ENCODE data around the gene ACOX2. TPM values are rescaled to one million over a fixed set of nuclear protein-coding genes. Genes with fewer than 3 reads are reported as not detected.
A peak's percentile ranks its signal among the peaks of the same experiment; 100 is the strongest.

The ACOX2 gene
- total and polyA plus RNA-seq, 2 of the 8 experiments (the other 6 are each of a cell fraction or from before 2014, with no cell fraction given), result 3.2 to 9.2 TPM

GRCh38 chr3:58560771-58561311 is 23.9 kb upstream of the ACOX2 start (continued):
- TF ChIP-seq TAF7 (optimal IDR thresholded peaks at IDR 0.05; ENCODE audit: borderline replicate concordance, low read depth, low read length), result no peak
- no peak for TF ChIP-seq CBX8 (IDR thresholded peaks at IDR 0.05; ENCODE audit: borderline replicate concordance, low read depth, low read length)
- TF ChIP-seq BACH1 (IDR thresholded peaks at IDR 0.05; ENCODE audit: low read length), result no peak
- peak; percentile 26 to 81 for TF ChIP-seq BCL11A (IDR thresholded peaks at IDR 0.05; ENCODE audit: low read depth in 2 of 2, low read length in 2 of 2)
- TF ChIP-seq RFX5 (IDR thresholded peaks at IDR 0.05; ENCODE audit: borderline replicate concordance, low read depth, low read length), result no peak
- TF ChIP-seq CHD1 (IDR thresholded peaks at IDR 0.05; ENCODE audit: low read depth, low read length), result no peak
- peak; percentile 94 to 95 for TF ChIP-seq RAD21 (IDR thresholded peaks at IDR 0.05 in 1 of 2, conservative IDR thresholded peaks at IDR 0.05 in 1 of 2; ENCODE audit: low read depth in 2 of 2, low read length in 2 of 2)
- TF ChIP-seq CBX5 (IDR thresholded peaks at IDR 0.05; ENCODE audit: low read depth, low read length), result no peak
- no peak for TF ChIP-seq KDM1A (IDR thresholded peaks at IDR 0.05; ENCODE audit: borderline replicate concordance, low read length)
- no peak for TF ChIP-seq TAF1 (IDR thresholded peaks at IDR 0.05; ENCODE audit: low read depth, low read length)
- peak in 1 of 2 experiments; percentile 98; a peak in 2 of 3 replicates for TF ChIP-seq EP300 (IDR thresholded peaks at IDR 0.05; ENCODE audit: borderline replicate concordance in 1 of 2, low read depth in 2 of 2, low read length in 2 of 2)
- no peak for TF ChIP-seq NRF1 (IDR thresholded peaks at IDR 0.05; ENCODE audit: low read depth, low read length)
- TF ChIP-seq SUZ12 (IDR thresholded peaks at IDR 0.05; ENCODE audit: low read length), result no peak
- TF ChIP-seq SIX5 (IDR thresholded peaks at IDR 0.05; ENCODE audit: low read depth, low read length), result no peak
- TF ChIP-seq ATF3 (IDR thresholded peaks at IDR 0.05; ENCODE audit: insufficient read depth, low read depth, low read length), result no peak
- no peak for TF ChIP-seq POU5F1 (IDR thresholded peaks at IDR 0.05; ENCODE audit: low read depth, low read length)
- peak; percentile 46; the same call in 1 of the 2 replicates for TF ChIP-seq CEBPB (IDR thresholded peaks at IDR 0.05; ENCODE audit: low read depth, low read length)
- no peak for TF ChIP-seq GABPA (IDR thresholded peaks at IDR 0.05; ENCODE audit: borderline replicate concordance, insufficient read depth, low read length)
- TF ChIP-seq HDAC6 (IDR thresholded peaks at IDR 0.05; ENCODE audit: low read depth, low read length), result no peak
- TF ChIP-seq RXRA (IDR thresholded peaks at IDR 0.05; ENCODE audit: insufficient read depth, low read depth, low read length), result no peak
- TF ChIP-seq MAFK (IDR thresholded peaks at IDR 0.05; ENCODE audit: low read depth, low read length), result no peak
- no peak for TF ChIP-seq SAP30 (IDR thresholded peaks at IDR 0.05; ENCODE audit: insufficient read depth, insufficient replicate concordance, low read length)
- TF ChIP-seq POLR2A (IDR thresholded peaks at IDR 0.05; ENCODE audit: control extremely low read depth in 1 of 2, low read depth in 2 of 2, low read length in 2 of 2), result no peak
- no peak for TF ChIP-seq SP4 (IDR thresholded peaks at IDR 0.05; ENCODE audit: low read length)
- peak in 1 of 2 experiments; percentile 75; a peak in 1 of 4 replicates for TF ChIP-seq HDAC2 (IDR thresholded peaks at IDR 0.05; ENCODE audit: borderline replicate concordance in 1 of 2, low read depth in 2 of 2, low read length in 2 of 2)

All from H1 (cell line).